H1 (cell line): ENCODE results near the gene ZNF44. TPM values are rescaled to one million over a fixed set of nuclear protein-coding genes. Genes with fewer than 3 reads are reported as not detected.

Source experiments
- CTCF ChIA-PET: fragments of 300-600 bp; sonication (Branson Sonifier 250); formaldehyde crosslinking; loops from one replicate; lab custom pipeline; 2021; ENCODE audit not compliant: partially characterized antibody; lab: Charles Lee
- POLR2A ChIA-PET: fragments of 300-600 bp; sonication (Branson Sonifier 250); formaldehyde crosslinking; loops from one replicate; lab custom pipeline; 2021; ENCODE audit warnings: inconsistent platforms; ENCODE audit not compliant: partially characterized antibody; lab: Charles Lee
- DNase-seq, 2 experiments: peaks; one replicate each; pipeline versions ENCODE4 v3.0.0 to v3.0.0-alpha.2; 2010 to 2022; ENCODE audit warnings: low spot score in 2 of 2, low read depth in 1 of 2, mixed read lengths in 1 of 2
- FAIRE-seq: peaks from 2 replicates; lab custom pipeline; 2011; peaks lifted over from hg19 to GRCh38; lab: Jason Lieb, UNC
- H2AFZ ChIP-seq: 2 replicates; pipeline ENCODE4 v1.8.1; 2012; ENCODE audit warnings: low read length, inconsistent platforms
- H2AK5ac ChIP-seq: 2 replicates; pipeline ENCODE4 v1.6.1; 2013; ENCODE audit warnings: low read depth, low read length
- H2BK120ac ChIP-seq: replicated peaks from 2 replicates; pipeline ENCODE3; 2013; ENCODE audit warnings: low read depth, low read length, inconsistent platforms
- H2BK12ac ChIP-seq: 2 replicates; pipeline ENCODE4 v1.6.1; 2013; ENCODE audit warnings: low read depth, low read length
- H2BK15ac ChIP-seq: 2 replicates; pipeline ENCODE4 v1.6.1; 2013; ENCODE audit warnings: low read length
- H2BK20ac ChIP-seq: 2 replicates; pipeline ENCODE4 v1.6.1; 2013; ENCODE audit warnings: low read length
- H2BK5ac ChIP-seq: 2 replicates; pipeline ENCODE4 v1.6.1; 2013; ENCODE audit warnings: low read depth, low read length
- H3K14ac ChIP-seq: 2 replicates; pipeline ENCODE4 v1.6.1; 2013; ENCODE audit warnings: inconsistent platforms; ENCODE audit not compliant: insufficient read length
- H3K18ac ChIP-seq: 2 replicates; pipeline ENCODE4 v1.6.1; 2013; ENCODE audit warnings: low read length; ENCODE audit errors: extremely low read depth
- H3K23ac ChIP-seq: 2 replicates; pipeline ENCODE4 v1.6.1; 2013; ENCODE audit warnings: inconsistent platforms; ENCODE audit not compliant: insufficient read length
- H3K23me2 ChIP-seq: 2 replicates; pipeline ENCODE4 v1.6.1; 2013; ENCODE audit warnings: low read depth, low read length
- H3K27ac ChIP-seq: 2 replicates; pipeline ENCODE4 v1.6.1; 2011; ENCODE audit warnings: low read depth, low read length, inconsistent platforms
- H3K27me3 ChIP-seq, 4 experiments: replicated peaks in 1 of 4; 1 replicate in 1 of 4; 2 replicates in 3 of 4; pipeline versions ENCODE4 v1.6.1 to v1.8.1; 2011 to 2013; ENCODE audit warnings: low read length in 3 of 4, mild to moderate bottlenecking in 3 of 4, inconsistent platforms in 2 of 4, mixed read lengths in 2 of 4, moderate library complexity in 1 of 4; ENCODE audit not compliant: control insufficient read depth in 3 of 4, insufficient read depth in 3 of 4; ENCODE audit errors: extremely low read depth in 1 of 4
- H3K36me3 ChIP-seq, 4 experiments: 2 replicates each; pipeline versions ENCODE4 v1.6.1 to v1.8.1; 2011 to 2013; ENCODE audit warnings: mild to moderate bottlenecking in 4 of 4, low read length in 3 of 4, moderate library complexity in 2 of 4, control low read depth in 1 of 4, inconsistent platforms in 1 of 4; ENCODE audit not compliant: insufficient read depth in 4 of 4, control insufficient read depth in 2 of 4
- H3K4ac ChIP-seq: replicated peaks from 2 replicates; pipeline ENCODE3; 2013; ENCODE audit warnings: low read length, low read depth, mixed read lengths, inconsistent platforms; ENCODE audit not compliant: insufficient read length
- H3K4me1 ChIP-seq, 4 experiments: replicated peaks in 1 of 4; 1 replicate in 1 of 4; 2 replicates in 3 of 4; pipeline versions ENCODE4 v1.6.1 to v1.8.1; 2011 to 2013; ENCODE audit warnings: low read length in 3 of 4, inconsistent platforms in 2 of 4, mixed read lengths in 1 of 4; ENCODE audit not compliant: insufficient read depth in 4 of 4, control insufficient read depth in 3 of 4
- H3K4me2 ChIP-seq, 2 experiments: 2 replicates each; pipeline versions ENCODE4 v1.6.1 to v1.8.1; 2011 to 2013; ENCODE audit warnings: low read depth in 2 of 2, low read length in 2 of 2, control low read depth in 1 of 2, inconsistent platforms in 1 of 2, mild to moderate bottlenecking in 1 of 2; ENCODE audit not compliant: insufficient read depth in 1 of 2
- H3K4me3 ChIP-seq, 4 experiments: fragments of 200-600, 300-600 bp in 1 of 4; sonication (generic), shearing (Covaris generic), sonication (Bioruptor Twin) in 1 of 4; 2 replicates each; pipeline versions ENCODE4 v1.5.1 to v1.8.1; 2011 to 2016; ENCODE audit warnings: low read length in 4 of 4, low read depth in 3 of 4, control low read depth in 2 of 4, inconsistent platforms in 2 of 4, mild to moderate bottlenecking in 2 of 4, mixed read lengths in 1 of 4, moderate library complexity in 1 of 4; ENCODE audit not compliant: insufficient read depth in 2 of 4; ENCODE audit errors: extremely low read depth in 1 of 4
- H3K56ac ChIP-seq: replicated peaks from 2 replicates; pipeline ENCODE3; 2013; ENCODE audit warnings: low read depth, mild to moderate bottlenecking, mixed read lengths, low read length, inconsistent platforms; ENCODE audit not compliant: insufficient read length
- H3K79me1 ChIP-seq: 2 replicates; pipeline ENCODE4 v1.6.1; 2013; ENCODE audit warnings: low read depth, low read length, control low read depth
- H3K79me2 ChIP-seq, 2 experiments: 2 replicates each; pipeline versions ENCODE4 v1.6.1 to v1.8.1; 2012 to 2013; ENCODE audit warnings: low read length in 2 of 2, mild to moderate bottlenecking in 2 of 2, inconsistent platforms in 1 of 2; ENCODE audit not compliant: insufficient read depth in 2 of 2, control insufficient read depth in 1 of 2
- H3K9ac ChIP-seq, 4 experiments: replicated peaks in 1 of 4; 1 replicate in 1 of 4; 2 replicates in 3 of 4; pipeline versions ENCODE4 v1.6.1 to v1.8.1; 2011 to 2013; ENCODE audit warnings: low read depth in 3 of 4, low read length in 3 of 4, control low read depth in 2 of 4, mild to moderate bottlenecking in 2 of 4, moderate library complexity in 2 of 4, inconsistent platforms in 1 of 4; ENCODE audit errors: extremely low read depth in 1 of 4
- H3K9me3 ChIP-seq, 2 experiments: 2 replicates each; pipeline versions ENCODE4 v1.6.1 to v1.8.1; 2012 to 2013; ENCODE audit warnings: mild to moderate bottlenecking in 2 of 2, moderate library complexity in 2 of 2, control low read depth in 1 of 2, inconsistent platforms in 1 of 2, low read depth in 1 of 2, low read length in 1 of 2, mixed read lengths in 1 of 2; ENCODE audit not compliant: insufficient read depth in 2 of 2
- H4K20me1 ChIP-seq, 2 experiments: replicated peaks in 1 of 2; 2 replicates each; pipeline versions ENCODE3 to v1.8.1; 2011 to 2013; ENCODE audit warnings: inconsistent platforms in 2 of 2, low read length in 2 of 2, mild to moderate bottlenecking in 1 of 2; ENCODE audit not compliant: insufficient read depth in 2 of 2, control insufficient read depth in 1 of 2
- H4K5ac ChIP-seq: 2 replicates; pipeline ENCODE4 v1.6.1; 2013; ENCODE audit warnings: low read length, low read depth, mixed read lengths, inconsistent platforms; ENCODE audit not compliant: insufficient read length
- H4K8ac ChIP-seq: 2 replicates; pipeline ENCODE4 v1.8.0; 2013; ENCODE audit warnings: mild to moderate bottlenecking, moderate library complexity, low read length, inconsistent platforms; ENCODE audit not compliant: insufficient read depth; ENCODE audit errors: extremely low read depth
- H4K91ac ChIP-seq: replicated peaks from 2 replicates; pipeline ENCODE3; 2013; ENCODE audit warnings: low read length, mixed read lengths, inconsistent platforms; ENCODE audit not compliant: insufficient read length
- CEBPB ChIP-seq: IDR thresholded peaks from 2 replicates; pipeline ENCODE4 v1.6.1; 2012; ENCODE audit warnings: low read depth, low read length
- PHF8 ChIP-seq: fragments of 200-600 bp; sonication (generic); conservative IDR thresholded peaks from 2 replicates; pipeline ENCODE4 v1.7.1; 2012; ENCODE audit warnings: low read depth, mild to moderate bottlenecking, inconsistent platforms, low read length, moderate library complexity
- POLR2A ChIP-seq, 2 experiments: IDR thresholded peaks; 1 replicate in 1 of 2; 2 replicates in 1 of 2; pipeline ENCODE4 v1.6.1; 2011; ENCODE audit warnings: low read depth in 2 of 2, low read length in 2 of 2, mild to moderate bottlenecking in 2 of 2; ENCODE audit errors: control extremely low read depth in 1 of 2
- POLR2AphosphoS5 ChIP-seq: IDR thresholded peaks from 2 replicates; pipeline ENCODE4 v1.6.1; 2011; ENCODE audit warnings: low read depth, low read length
- RXRA ChIP-seq: IDR thresholded peaks from 2 replicates; pipeline ENCODE4 v1.6.1; 2011; ENCODE audit warnings: low read depth, mild to moderate bottlenecking, low read length, moderate library complexity; ENCODE audit not compliant: insufficient read depth
- SUZ12 ChIP-seq: fragments of 200-600 bp; sonication (generic); IDR thresholded peaks from 2 replicates; pipeline ENCODE4 v1.6.1; 2012; ENCODE audit warnings: mild to moderate bottlenecking, inconsistent platforms, low read length, moderate library complexity, mixed read lengths
- TAF1 ChIP-seq: IDR thresholded peaks from 2 replicates; pipeline ENCODE4 v1.6.1; 2011; ENCODE audit warnings: mild to moderate bottlenecking, low read depth, low read length
- TBP ChIP-seq: IDR thresholded peaks from 2 replicates; pipeline ENCODE4 v1.6.1; 2011; ENCODE audit warnings: low read depth, low read length, improper control_type of control experiment
- WGBS, 2 experiments: shearing (Covaris generic) in 1 of 2; methylation state at CpG; one replicate each; pipeline versions ENCODE4 v1.1.6 to v1.1.7; 2013 to 2015; ENCODE audit warnings: low lambda C conversion rate in 2 of 2, mixed read lengths in 2 of 2, inconsistent platforms in 1 of 2, low coverage in 1 of 2, missing lambda C conversion rate in 1 of 2; ENCODE audit not compliant: insufficient replicate concordance in 2 of 2, insufficient coverage in 1 of 2, insufficient read length in 1 of 2; ENCODE audit errors: extremely low coverage in 1 of 2, missing lambda C conversion rate in 1 of 2; 5-methylcytosine and 5-hydroxymethylcytosine counted together
- polyA plus RNA-seq, 7 experiments: library from polyadenylated mRNA; depleted of rRNA in 3 of 7; stranded (reverse) in 5 of 7; unstranded in 2 of 7; fragments of >200 nt in 5 of 7; fragments of 200-250 nt in 2 of 7; gene quantifications; 1 replicate in 5 of 7; 2 replicates in 1 of 7; 4 replicates in 1 of 7; pipeline versions ENCODE4 v1.2.1 to v1.2.3, GENCODE V29; 2011 to 2013; ENCODE audit warnings: missing spikeins in 2 of 7, mixed read lengths in 2 of 7
- total RNA-seq: library from RNA; stranded (reverse); fragmentation: NEBNext Ultra II Directional; extraction: Animal tissue kit (Norgen Biotek cat#: 25700); gene quantifications from 2 replicates; pipeline ENCODE4 v1.2.1, GENCODE V29; 2021

The ZNF44 gene
- total and polyA plus RNA-seq, 2 of the 8 experiments (the other 6 are each of a cell fraction or from before 2014, with no cell fraction given) = 1.3 to 2.8 TPM

DNA sequence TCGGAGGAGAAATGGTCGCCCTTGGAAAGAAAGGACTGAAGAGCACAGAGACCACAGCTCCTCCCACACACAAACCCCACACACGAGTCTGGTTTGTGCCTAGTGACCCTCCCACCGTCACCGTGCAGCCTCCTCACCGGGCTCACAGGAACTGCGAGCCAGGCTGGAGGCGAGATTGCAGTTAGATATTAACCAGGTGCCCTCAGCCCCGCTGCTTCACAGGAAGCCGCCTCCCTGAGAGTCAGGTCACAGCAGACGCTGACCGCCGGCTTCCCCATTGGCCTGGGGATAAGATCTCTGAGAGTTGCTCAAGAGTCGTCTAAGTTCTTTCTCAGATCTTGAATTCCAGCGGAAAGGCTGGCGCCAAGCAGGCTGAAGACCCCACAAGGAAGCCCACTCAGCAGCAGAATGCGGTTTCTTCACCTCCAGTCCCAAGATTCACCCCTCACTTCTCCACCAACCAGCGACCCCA is 870 bp downstream of the ZNF44 start:
- H2BK20ac ChIP-seq = no peak overlapping the region
- H3K27me3 ChIP-seq = peaks cover 0 to 2% (median 0%) of the 10 kb centered on the region in 4 experiments; a peak in 2 of 7 replicates
- 7% methylated on average over 18 of the region's 18 CpGs; no CpG with 5 or more reads in 1 of the 2 experiments for WGBS, 2 experiments
- H2BK15ac ChIP-seq = no peak overlapping the region
- ChIA-PET POLR2A (interaction anchor here (1.0 to 2.7 kb wide), 6 partner anchors 11 to 189 kb away, joined by 3 to 9 read pairs (median 4); partner anchors contain the start of genes ZNF442, ZNF443 and ZNF563), CTCF (interaction anchor here (2.8 kb wide), 1 partner anchor 39 kb away, joined by 5 read pairs; the partner anchor contains the start of gene ZNF563)
- H3K14ac ChIP-seq = no peak overlapping the region
- no peak overlapping the region for H2AK5ac ChIP-seq
- no peak overlapping the region for H3K56ac ChIP-seq
- H4K91ac ChIP-seq = no peak overlapping the region
- H3K4me1 ChIP-seq = no peaks in the 10 kb centered on the region
- H4K5ac ChIP-seq = no peak overlapping the region
- no peak overlapping the region; the same call in 1 of the 2 replicates for H3K18ac ChIP-seq
- peak overlapping the region; percentile 100; the same call in 1 of the 2 replicates for H4K8ac ChIP-seq
- no peak overlapping the region for H3K4ac ChIP-seq
- H2BK120ac ChIP-seq = no peak overlapping the region
- peak overlapping the region; percentile 72; the same call in 1 of the 2 replicates for H2AFZ ChIP-seq
- H3K9me3 ChIP-seq = no peaks in the 10 kb centered on the region
- no peaks in the 10 kb centered on the region for H3K36me3 ChIP-seq
- H3K4me2 ChIP-seq = peak overlapping the region; percentile 88 to 97
- peak overlapping the region; percentile 68 to 98 (median 83) for H3K9ac ChIP-seq
- peak overlapping the region; percentile 81 to 92 (median 87) for H3K4me3 ChIP-seq
- H2BK5ac ChIP-seq = peak overlapping the region; percentile 52; the same call in 1 of the 2 replicates
- H3K23me2 ChIP-seq = peaks cover 7% of the 10 kb centered on the region; the same call in 1 of the 2 replicates
- no peaks in the 10 kb centered on the region for H4K20me1 ChIP-seq
- H2BK12ac ChIP-seq = no peak overlapping the region
- no peak overlapping the region for H3K23ac ChIP-seq
- peaks cover 0 to 7% of the 10 kb centered on the region in 2 experiments; a peak in 1 of 4 replicates for H3K79me2 ChIP-seq
- no peak for TF ChIP-seq SUZ12
- 0 out of 2 replicates have a peak, but pooled peaks have one; percentile 35 for TF ChIP-seq POLR2AphosphoS5
- no peak for TF ChIP-seq RXRA
- no peak for TF ChIP-seq TAF1
- peak; percentile 51; the same call in 1 of the 2 replicates for TF ChIP-seq TBP
- TF ChIP-seq PHF8 = 0 out of 2 replicates have a peak, but pooled peaks have one; percentile 10
- peak in 1 of 2 experiments; percentile 73; a peak in 2 of 3 replicates for TF ChIP-seq POLR2A (IDR thresholded peaks at IDR 0.05; ENCODE audit: control extremely low read depth in 1 of 2, low read depth in 2 of 2, low read length in 2 of 2)
- peak; percentile 46; the same call in 1 of the 2 replicates for TF ChIP-seq CEBPB
- peak overlapping the region; percentile 3 for H3K27ac ChIP-seq
- FAIRE-seq (no peak), DNase-seq (peak; percentile 27 to 72)
- peaks cover 3% of the 10 kb centered on the region; the same call in 1 of the 2 replicates for H3K79me1 ChIP-seq
